Neural cell (in vitro differentiated cells): ENCODE measurements around the gene IL4I1.

Source experiments
- SMC3 ChIP-seq: fragments of 450-650 bp; conservative IDR thresholded peaks from 2 replicates; pipeline ENCODE4 v1.6.1; 2014; ENCODE audit warnings: antibody characterized with exemption, mild to moderate bottlenecking, moderate library complexity; ENCODE audit not compliant: poor library complexity
- TF ChIP-seq, protein P1 (sequence below): fragments of 450-650 bp; IDR thresholded peaks from 2 replicates; pipeline ENCODE4 v1.5.1; 2014; ENCODE audit warnings: antibody characterized with exemption, mild to moderate bottlenecking, moderate library complexity; ENCODE audit not compliant: poor library complexity, severe bottlenecking

DNA sequence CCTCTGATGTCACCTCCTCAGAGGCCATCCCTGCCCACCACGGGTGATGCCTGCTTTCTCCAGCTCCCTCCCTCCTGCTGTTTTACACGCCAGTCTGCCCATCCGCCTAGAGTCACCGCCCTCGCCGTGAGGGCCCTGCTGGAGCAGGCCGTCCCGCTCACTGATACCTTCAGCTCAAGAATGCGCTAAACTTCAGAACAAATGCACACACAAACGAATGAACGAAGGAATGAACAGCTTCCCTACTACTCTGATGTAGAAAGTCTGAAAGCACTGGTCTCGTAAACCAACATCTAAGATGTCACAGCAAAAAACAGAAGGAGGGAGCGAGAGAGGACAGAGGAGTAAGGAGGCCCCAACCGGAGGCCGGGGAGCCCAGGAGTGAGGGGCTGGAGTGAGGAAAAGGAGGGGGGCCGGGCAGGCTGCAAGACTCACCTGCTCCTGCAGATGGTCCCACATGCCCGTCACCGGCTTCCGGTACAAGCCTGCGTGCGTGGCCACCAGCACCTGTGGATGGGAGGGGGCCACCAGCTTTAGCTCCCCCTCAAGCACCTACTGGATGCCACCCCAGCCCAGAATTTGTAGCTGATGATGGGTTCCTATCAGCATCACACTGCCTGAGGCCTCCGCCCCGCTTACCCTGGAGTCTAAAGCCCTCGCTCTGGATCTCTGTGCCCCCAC lies 33.3 kb downstream of the IL4I1 start:
- TF ChIP-seq, protein P1, sequence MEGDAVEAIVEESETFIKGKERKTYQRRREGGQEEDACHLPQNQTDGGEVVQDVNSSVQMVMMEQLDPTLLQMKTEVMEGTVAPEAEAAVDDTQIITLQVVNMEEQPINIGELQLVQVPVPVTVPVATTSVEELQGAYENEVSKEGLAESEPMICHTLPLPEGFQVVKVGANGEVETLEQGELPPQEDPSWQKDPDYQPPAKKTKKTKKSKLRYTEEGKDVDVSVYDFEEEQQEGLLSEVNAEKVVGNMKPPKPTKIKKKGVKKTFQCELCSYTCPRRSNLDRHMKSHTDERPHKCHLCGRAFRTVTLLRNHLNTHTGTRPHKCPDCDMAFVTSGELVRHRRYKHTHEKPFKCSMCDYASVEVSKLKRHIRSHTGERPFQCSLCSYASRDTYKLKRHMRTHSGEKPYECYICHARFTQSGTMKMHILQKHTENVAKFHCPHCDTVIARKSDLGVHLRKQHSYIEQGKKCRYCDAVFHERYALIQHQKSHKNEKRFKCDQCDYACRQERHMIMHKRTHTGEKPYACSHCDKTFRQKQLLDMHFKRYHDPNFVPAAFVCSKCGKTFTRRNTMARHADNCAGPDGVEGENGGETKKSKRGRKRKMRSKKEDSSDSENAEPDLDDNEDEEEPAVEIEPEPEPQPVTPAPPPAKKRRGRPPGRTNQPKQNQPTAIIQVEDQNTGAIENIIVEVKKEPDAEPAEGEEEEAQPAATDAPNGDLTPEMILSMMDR = no peak
- TF ChIP-seq SMC3 = no peak
